Thoracic aorta (tissue), 2 donors: ENCODE measurements around the gene PPP2R3C. TPM values are rescaled to one million over a fixed set of nuclear protein-coding genes. Genes with fewer than 3 reads are reported as not detected.

Experiments used
- ATAC-seq: fragments of 150-250 bp; one replicate; pipeline ENCODE4 v1.8.0; 2017; ENCODE audit warnings: low read depth; ENCODE audit not compliant: insufficient number of reproducible peaks, low FRiP score
- DNase-seq: peaks from one replicate; pipeline ENCODE4 v3.0.0-alpha.2; 2020; ENCODE audit warnings: low spot score
- H3K27ac ChIP-seq, 2 donors: fragments of 200-600 bp; sonication (generic); 1 replicate in 1 of 2; 2 replicates in 1 of 2; pipeline ENCODE4 v1.5.1; 2016; ENCODE audit warnings: mild to moderate bottlenecking in 2 of 2, moderate library complexity in 2 of 2
- H3K27me3 ChIP-seq: fragments of 200-600 bp; sonication (generic); replicated peaks from 2 replicates; pipeline ENCODE4 v1.6.0; 2016; ENCODE audit warnings: mild to moderate bottlenecking; ENCODE audit not compliant: insufficient read depth
- H3K36me3 ChIP-seq: fragments of 200-600 bp; sonication (generic); one replicate; pipeline ENCODE4 v1.5.1; 2016
- H3K4me1 ChIP-seq, 2 donors: fragments of 200-600 bp; sonication (generic); 1 replicate in 1 of 2; 2 replicates in 1 of 2; pipeline versions ENCODE4 v1.5.1 to v1.6.0; 2016; ENCODE audit warnings: low read depth in 2 of 2, mild to moderate bottlenecking in 1 of 2; ENCODE audit not compliant: control insufficient read depth in 1 of 2
- H3K4me3 ChIP-seq: fragments of 200-600 bp; sonication (generic); 2 replicates; pipeline ENCODE4 v1.5.1; 2016; ENCODE audit warnings: mild to moderate bottlenecking
- H3K9me3 ChIP-seq: fragments of 200-600 bp; sonication (generic); 2 replicates; pipeline ENCODE4 v1.5.1; 2016
- CTCF ChIP-seq: fragments of 200-600 bp; sonication (generic); IDR thresholded peaks from one replicate; pipeline ENCODE4 v1.5.1; 2019; ENCODE audit warnings: antibody characterized with exemption
- total RNA-seq, 2 donors: library from RNA; depleted of rRNA; stranded (reverse); fragments of >200 nt; gene quantifications; one replicate each; pipeline versions ENCODE4 v1.1.0 to v1.2.3, GENCODE V29; 2016

The PPP2R3C gene
- total RNA-seq, 2 donors from 2014 or later: 29.5 to 31.6 TPM

GRCh38 chr14:35050652-35051051 lies 71.1 kb downstream of the PPP2R3C start:
- Histone ChIP-seq H3K27ac (peak overlapping the region; percentile 4 to 59), H3K4me3 (no peak overlapping the region), H3K36me3 (peaks cover 6% of the 10 kb centered on the region), H3K4me1 (peaks cover 20 to 38% of the 10 kb centered on the region in 2 donors), H3K9me3 (no peaks in the 10 kb centered on the region), H3K27me3 (no peaks in the 10 kb centered on the region)
- TF ChIP-seq CTCF: no peak
- no peak for DNase-seq
- peak; percentile 40 for ATAC-seq

- Histone ChIP-seq H3K27ac (no peak overlapping the region), H3K27me3 (no peaks in the 10 kb centered on the region), H3K4me3 (peak overlapping the region; percentile 72), H3K9me3 (no peaks in the 10 kb centered on the region), H3K4me1 (peaks cover 20 to 42% of the 10 kb centered on the region in 2 donors), H3K36me3 (no peaks in the 10 kb centered on the region)
- DNase-seq (no peak), ATAC-seq (no peak)
- TF ChIP-seq CTCF: no peak
Measured at GRCh38 chr14:35047976-35048513, 73.7 kb downstream of the PPP2R3C start.

- Histone ChIP-seq H3K9me3 (no peaks in the 10 kb centered on the region), H3K27ac (peak overlapping the region; percentile 89 to 98), H3K36me3 (no peaks in the 10 kb centered on the region), H3K4me3 (peak overlapping the region; percentile 72), H3K4me1 (peaks cover 20 to 42% of the 10 kb centered on the region in 2 donors), H3K27me3 (no peaks in the 10 kb centered on the region)
- ATAC-seq: no peak
- DNase-seq: no peak
- TF ChIP-seq CTCF: no peak
Measured at GRCh38 chr14:35046751-35047536, 74.8 kb downstream of the PPP2R3C start.

GRCh38 chr14:35046048-35046750 lies 75.6 kb downstream of the PPP2R3C start, which contains the start of gene FAM177A1:
TSS of gene FAM177A1 (plus strand) at chr14:35046272. CDS start at chr14:35046464, 192 bp downstream.
- Histone ChIP-seq H3K9me3 (no peaks in the 10 kb centered on the region), H3K36me3 (no peaks in the 10 kb centered on the region), H3K4me1 (peaks cover 17 to 35% of the 10 kb centered on the region in 2 donors), H3K27ac (peak within 1 kb of the TSS; percentile 89 to 98), H3K27me3 (no peaks in the 10 kb centered on the region), H3K4me3 (peak within 1 kb of the TSS; percentile 72)
- TF ChIP-seq CTCF: no peak
- DNase-seq (peak; percentile 96), ATAC-seq (peak; percentile 89)

GRCh38 chr14:35045798-35046047 lies 76.1 kb downstream of the PPP2R3C start:
- Histone ChIP-seq H3K27ac (peak overlapping the region; percentile 89 to 95), H3K9me3 (no peaks in the 10 kb centered on the region), H3K36me3 (no peaks in the 10 kb centered on the region), H3K4me1 (peaks cover 13 to 31% of the 10 kb centered on the region in 2 donors), H3K4me3 (peak overlapping the region; percentile 72), H3K27me3 (no peaks in the 10 kb centered on the region)
- ATAC-seq (no peak), DNase-seq (no peak)
- TF ChIP-seq CTCF: no peak
